Mesenchymal stem cell (in vitro differentiated cells and primary cell): Measurements from ENCODE around the gene PRKG1.
"Not testable (repeated sequence)": the region's sequence is repeated elsewhere in the genome, so short reads cannot be mapped to it uniquely, and the experiment has no call there.

Experiments
- DNase-seq: peaks from one replicate; pipeline ENCODE4 v3.0.0-alpha.2; 2013
- H2AFZ ChIP-seq: one replicate; pipeline ENCODE4 v1.6.1; 2013; ENCODE audit warnings: low read depth, mild to moderate bottlenecking, control low read depth, inconsistent platforms, low read length, moderate library complexity
- H2AK5ac ChIP-seq: 2 replicates; pipeline ENCODE4 v1.6.1; 2013; ENCODE audit warnings: low read length, moderate library complexity, mild to moderate bottlenecking, inconsistent platforms; ENCODE audit not compliant: severe bottlenecking
- H2BK120ac ChIP-seq: one replicate; pipeline ENCODE4 v1.6.1; 2013; ENCODE audit warnings: low read depth, mild to moderate bottlenecking, inconsistent platforms, low read length, moderate library complexity
- H2BK12ac ChIP-seq, 2 experiments: one replicate each; pipeline ENCODE4 v1.6.1; 2013; ENCODE audit warnings: inconsistent platforms in 2 of 2, low read length in 2 of 2, mild to moderate bottlenecking in 2 of 2, moderate library complexity in 2 of 2, control low read depth in 1 of 2
- H2BK15ac ChIP-seq: one replicate; pipeline ENCODE4 v1.6.1; 2013; ENCODE audit warnings: mild to moderate bottlenecking, low read depth, inconsistent platforms; ENCODE audit not compliant: poor library complexity, severe bottlenecking
- H2BK5ac ChIP-seq: 2 replicates; pipeline ENCODE4 v1.6.1; 2013; ENCODE audit warnings: low read depth, mild to moderate bottlenecking, low read length, control low read depth, inconsistent platforms; ENCODE audit not compliant: poor library complexity, severe bottlenecking
- H3K14ac ChIP-seq, 2 experiments: one replicate each; pipeline ENCODE4 v1.6.1; 2013; ENCODE audit warnings: inconsistent platforms in 2 of 2, low read length in 2 of 2, control low read depth in 1 of 2, mild to moderate bottlenecking in 1 of 2, moderate library complexity in 1 of 2
- H3K18ac ChIP-seq, 2 experiments: one replicate each; pipeline ENCODE4 v1.6.1; 2013; ENCODE audit warnings: inconsistent platforms in 2 of 2, low read length in 2 of 2, control low read depth in 1 of 2, low read depth in 1 of 2, mild to moderate bottlenecking in 1 of 2
- H3K23ac ChIP-seq, 2 experiments: one replicate each; pipeline ENCODE4 v1.6.1; 2013; ENCODE audit warnings: inconsistent platforms in 2 of 2, low read length in 2 of 2, mild to moderate bottlenecking in 2 of 2, moderate library complexity in 2 of 2, control low read depth in 1 of 2
- H3K27ac ChIP-seq: 2 replicates; pipeline ENCODE4 v1.5.1; 2013; ENCODE audit warnings: mild to moderate bottlenecking, moderate library complexity, low read length, control low read depth, inconsistent platforms; ENCODE audit not compliant: poor library complexity, severe bottlenecking
- H3K27me3 ChIP-seq, 2 experiments: 2 replicates each; pipeline versions ENCODE4 v1.6.1 to v1.7.0; 2013; ENCODE audit warnings: low read length in 2 of 2, mild to moderate bottlenecking in 2 of 2, moderate library complexity in 2 of 2, control low read depth in 1 of 2, inconsistent platforms in 1 of 2; ENCODE audit not compliant: control insufficient read depth in 1 of 2, insufficient read depth in 1 of 2
- H3K36me3 ChIP-seq, 2 experiments: 2 replicates each; pipeline versions ENCODE4 v1.6.1 to v1.7.0; 2013; ENCODE audit warnings: low read length in 2 of 2, control low read depth in 1 of 2, inconsistent platforms in 1 of 2, low read depth in 1 of 2, mild to moderate bottlenecking in 1 of 2; ENCODE audit not compliant: insufficient read depth in 2 of 2, control insufficient read depth in 1 of 2
- H3K4ac ChIP-seq, 2 experiments: one replicate each; pipeline ENCODE4 v1.6.1; 2013; ENCODE audit warnings: inconsistent platforms in 2 of 2, low read length in 2 of 2, mild to moderate bottlenecking in 2 of 2, moderate library complexity in 2 of 2, control low read depth in 1 of 2, low read depth in 1 of 2
- H3K4me1 ChIP-seq: 2 replicates; pipeline ENCODE4 v1.6.1; 2013; ENCODE audit warnings: low read depth, low read length, control low read depth; ENCODE audit not compliant: control insufficient read depth, insufficient read depth
- H3K4me2 ChIP-seq: 2 replicates; pipeline ENCODE4 v1.6.1; 2013; ENCODE audit warnings: low read length, mild to moderate bottlenecking, inconsistent platforms; ENCODE audit not compliant: poor library complexity, severe bottlenecking
- H3K4me3 ChIP-seq, 2 experiments: 2 replicates each; pipeline versions ENCODE4 v1.5.1 to v1.7.0; 2013; ENCODE audit warnings: low read length in 2 of 2, mild to moderate bottlenecking in 2 of 2, control low read depth in 1 of 2, low read depth in 1 of 2; ENCODE audit not compliant: insufficient read depth in 1 of 2
- H3K79me1 ChIP-seq: replicated peaks from 2 replicates; pipeline ENCODE4 v1.6.1; 2013; ENCODE audit warnings: mild to moderate bottlenecking, control low read depth, low read length, inconsistent platforms; ENCODE audit not compliant: poor library complexity, severe bottlenecking
- H3K9ac ChIP-seq: 2 replicates; pipeline ENCODE4 v1.7.0; 2013; ENCODE audit warnings: mild to moderate bottlenecking, low read length, moderate library complexity
- H3K9me3 ChIP-seq: 2 replicates; pipeline ENCODE4 v1.7.0; 2013; ENCODE audit warnings: mild to moderate bottlenecking, low read length; ENCODE audit not compliant: control insufficient read depth
- H4K8ac ChIP-seq: one replicate; pipeline ENCODE4 v1.6.1; 2013; ENCODE audit warnings: inconsistent platforms, mild to moderate bottlenecking, low read length, moderate library complexity
- H4K91ac ChIP-seq: one replicate; pipeline ENCODE4 v1.6.1; 2013; ENCODE audit warnings: mild to moderate bottlenecking, low read length, inconsistent platforms
- WGBS: methylation state at CpG from one replicate; pipeline ENCODE4 v1.1.7; 2013; ENCODE audit warnings: mixed read lengths; 5-methylcytosine and 5-hydroxymethylcytosine counted together

Gene PRKG1

GRCh38 chr10:52204906-52205305 is 1130.6 kb downstream of the PRKG1 start:
- H3K36me3 ChIP-seq, H3K23ac ChIP-seq, H2BK12ac ChIP-seq, H2AFZ ChIP-seq, H3K9me3 ChIP-seq, H3K79me1 ChIP-seq, H3K4me2 ChIP-seq, H4K8ac ChIP-seq, H2AK5ac ChIP-seq, H3K27ac ChIP-seq, H4K91ac ChIP-seq, H3K18ac ChIP-seq, H3K9ac ChIP-seq, H3K4me3 ChIP-seq, H3K4ac ChIP-seq, H3K14ac ChIP-seq, H2BK120ac ChIP-seq, H2BK5ac ChIP-seq, DNase-seq, H3K27me3 ChIP-seq, H2BK15ac ChIP-seq, H3K4me1 ChIP-seq: not testable (repeated sequence)
- WGBS: 81% methylated on average over 5 of the region's 7 CpGs

DNA sequence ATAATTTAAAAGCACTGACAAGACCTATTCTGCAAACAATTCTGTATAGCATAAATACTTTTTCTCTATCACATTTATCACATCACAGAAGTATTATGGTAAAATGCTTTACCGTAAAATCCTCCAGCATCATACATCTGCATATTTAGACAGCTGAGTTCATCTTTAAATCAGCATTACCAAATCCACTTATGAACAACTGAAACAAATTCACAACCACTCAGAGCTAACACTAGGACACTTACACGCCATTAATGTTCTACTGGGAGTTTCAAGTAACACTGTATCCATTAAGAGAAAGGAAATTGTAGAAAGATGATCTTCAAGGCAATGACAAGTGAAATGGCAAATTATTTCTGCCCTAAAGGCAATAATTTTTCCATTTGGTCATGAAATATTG is 1134.1 kb downstream of the PRKG1 start:
- Histone ChIP-seq H2AK5ac (no peak overlapping the region), H3K4me3 (no peak overlapping the region), H3K14ac (no peak overlapping the region), H3K27ac (no peak overlapping the region), H2BK15ac (no peak overlapping the region), H3K9ac (no peak overlapping the region), H4K8ac (no peak overlapping the region), H3K4me2 (no peak overlapping the region), H2BK12ac (no peak overlapping the region), H3K23ac (no peak overlapping the region), H2AFZ (no peak overlapping the region), H3K4me1 (no peaks in the 10 kb centered on the region), H3K27me3 (no peaks in the 10 kb centered on the region), H3K4ac (no peak overlapping the region), H2BK5ac (no peak overlapping the region), H3K36me3 (no peaks in the 10 kb centered on the region), H2BK120ac (no peak overlapping the region), H4K91ac (no peak overlapping the region), H3K79me1 (no peaks in the 10 kb centered on the region), H3K18ac (no peak overlapping the region), H3K9me3 (no peaks in the 10 kb centered on the region)
- WGBS: 100% methylated on average over 1 of the region's 2 CpGs
- DNase-seq: no peak

- no peak overlapping the region for H4K8ac ChIP-seq
- H2AFZ ChIP-seq: no peak overlapping the region
- no peak overlapping the region for H2BK15ac ChIP-seq
- DNase-seq: no peak
- H3K9ac ChIP-seq: no peak overlapping the region
- no peaks in the 10 kb centered on the region for H3K9me3 ChIP-seq
- no peaks in the 10 kb centered on the region for H3K4me1 ChIP-seq
- H3K36me3 ChIP-seq: no peaks in the 10 kb centered on the region
- no peak overlapping the region for H2BK120ac ChIP-seq
- no peak overlapping the region for H2AK5ac ChIP-seq
- no peak overlapping the region for H3K18ac ChIP-seq
- H4K91ac ChIP-seq: no peak overlapping the region
- WGBS: 61% methylated on average over 4 of the region's 6 CpGs
- no peak overlapping the region for H3K4me2 ChIP-seq
- no peak overlapping the region for H2BK12ac ChIP-seq
- no peak overlapping the region for H3K4me3 ChIP-seq
- H3K14ac ChIP-seq: no peak overlapping the region
- H3K27ac ChIP-seq: no peak overlapping the region
- H3K79me1 ChIP-seq: no peaks in the 10 kb centered on the region
- H3K27me3 ChIP-seq: no peaks in the 10 kb centered on the region
- no peak overlapping the region for H3K4ac ChIP-seq
- no peak overlapping the region for H2BK5ac ChIP-seq
- no peak overlapping the region for H3K23ac ChIP-seq
Measured at GRCh38 chr10:52210161-52210560, 1135.9 kb downstream of the PRKG1 start.

DNA sequence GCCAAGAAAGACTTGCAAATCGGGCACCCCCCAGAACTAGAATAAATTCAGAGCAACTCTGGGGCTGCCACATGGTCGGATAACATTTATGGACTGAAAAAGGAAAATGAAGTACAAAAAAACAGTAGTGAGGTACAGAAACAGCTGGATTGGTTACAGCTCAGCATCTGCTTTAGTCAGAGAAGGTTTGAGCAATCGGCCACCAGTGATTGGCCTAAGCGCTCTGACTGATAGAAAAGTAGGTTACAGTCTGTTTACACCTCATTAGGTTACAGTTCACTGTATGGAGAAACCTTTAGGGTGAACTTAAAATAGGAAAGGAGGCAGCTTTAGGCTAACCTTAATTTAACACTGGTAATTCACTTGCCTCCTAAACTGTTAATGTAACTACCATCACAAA is 1137.8 kb downstream of the PRKG1 start:
- Histone ChIP-seq H3K27me3 (no peaks in the 10 kb centered on the region), H3K36me3 (no peaks in the 10 kb centered on the region), H2AFZ (no peak overlapping the region), H3K27ac (no peak overlapping the region), H2BK15ac (no peak overlapping the region), H3K4me3 (no peak overlapping the region), H4K8ac (no peak overlapping the region), H3K14ac (no peak overlapping the region), H3K79me1 (no peaks in the 10 kb centered on the region), H2BK120ac (no peak overlapping the region), H2AK5ac (no peak overlapping the region), H3K9me3 (no peaks in the 10 kb centered on the region), H4K91ac (no peak overlapping the region), H3K23ac (no peak overlapping the region), H2BK12ac (no peak overlapping the region), H3K4me2 (no peak overlapping the region), H3K4ac (no peak overlapping the region), H2BK5ac (no peak overlapping the region), H3K4me1 (no peaks in the 10 kb centered on the region), H3K9ac (peak overlapping the region; percentile 58), H3K18ac (no peak overlapping the region)
- DNase-seq: peak; percentile 48
- WGBS: 83% methylated on average over 4 of the region's 4 CpGs
